SU-DHL-6 (cell line): ENCODE results near the gene DCXR.

Experiments
- EZH2phosphoT487 ChIP-seq: fragments of 200-600 bp; sonication (generic), shearing (Covaris generic); conservative IDR thresholded peaks from 2 replicates; pipeline ENCODE4 v1.6.1; 2018; ENCODE audit warnings: mild to moderate bottlenecking, antibody characterized with exemption, low read length, moderate library complexity, mixed read lengths
- TF ChIP-seq, protein P1 (sequence below): fragments of 200-600 bp; sonication (generic); IDR thresholded peaks from one replicate; pipeline ENCODE4 v1.5.1; 2017; ENCODE audit warnings: antibody characterized with exemption, mild to moderate bottlenecking, low read length, moderate library complexity; ENCODE audit not compliant: insufficient read depth, poor library complexity, severe bottlenecking

GRCh38 chr17:82029990-82030469 is 7.5 kb downstream of the DCXR start:
- TF ChIP-seq, protein P1, sequence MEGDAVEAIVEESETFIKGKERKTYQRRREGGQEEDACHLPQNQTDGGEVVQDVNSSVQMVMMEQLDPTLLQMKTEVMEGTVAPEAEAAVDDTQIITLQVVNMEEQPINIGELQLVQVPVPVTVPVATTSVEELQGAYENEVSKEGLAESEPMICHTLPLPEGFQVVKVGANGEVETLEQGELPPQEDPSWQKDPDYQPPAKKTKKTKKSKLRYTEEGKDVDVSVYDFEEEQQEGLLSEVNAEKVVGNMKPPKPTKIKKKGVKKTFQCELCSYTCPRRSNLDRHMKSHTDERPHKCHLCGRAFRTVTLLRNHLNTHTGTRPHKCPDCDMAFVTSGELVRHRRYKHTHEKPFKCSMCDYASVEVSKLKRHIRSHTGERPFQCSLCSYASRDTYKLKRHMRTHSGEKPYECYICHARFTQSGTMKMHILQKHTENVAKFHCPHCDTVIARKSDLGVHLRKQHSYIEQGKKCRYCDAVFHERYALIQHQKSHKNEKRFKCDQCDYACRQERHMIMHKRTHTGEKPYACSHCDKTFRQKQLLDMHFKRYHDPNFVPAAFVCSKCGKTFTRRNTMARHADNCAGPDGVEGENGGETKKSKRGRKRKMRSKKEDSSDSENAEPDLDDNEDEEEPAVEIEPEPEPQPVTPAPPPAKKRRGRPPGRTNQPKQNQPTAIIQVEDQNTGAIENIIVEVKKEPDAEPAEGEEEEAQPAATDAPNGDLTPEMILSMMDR, result no peak
- no peak for TF ChIP-seq EZH2phosphoT487
